HG02973 (cell line): Measurements from ENCODE around the gene MSI2.

ENCODE experiments used
- ATAC-seq: cut with Tn5 transposase; IDR thresholded peaks from one replicate; pipeline ENCODE4 v1.9.1; 2021; ENCODE audit warnings: moderate library complexity; ENCODE audit not compliant: unreplicated experiment

MSI2 gene

DNA sequence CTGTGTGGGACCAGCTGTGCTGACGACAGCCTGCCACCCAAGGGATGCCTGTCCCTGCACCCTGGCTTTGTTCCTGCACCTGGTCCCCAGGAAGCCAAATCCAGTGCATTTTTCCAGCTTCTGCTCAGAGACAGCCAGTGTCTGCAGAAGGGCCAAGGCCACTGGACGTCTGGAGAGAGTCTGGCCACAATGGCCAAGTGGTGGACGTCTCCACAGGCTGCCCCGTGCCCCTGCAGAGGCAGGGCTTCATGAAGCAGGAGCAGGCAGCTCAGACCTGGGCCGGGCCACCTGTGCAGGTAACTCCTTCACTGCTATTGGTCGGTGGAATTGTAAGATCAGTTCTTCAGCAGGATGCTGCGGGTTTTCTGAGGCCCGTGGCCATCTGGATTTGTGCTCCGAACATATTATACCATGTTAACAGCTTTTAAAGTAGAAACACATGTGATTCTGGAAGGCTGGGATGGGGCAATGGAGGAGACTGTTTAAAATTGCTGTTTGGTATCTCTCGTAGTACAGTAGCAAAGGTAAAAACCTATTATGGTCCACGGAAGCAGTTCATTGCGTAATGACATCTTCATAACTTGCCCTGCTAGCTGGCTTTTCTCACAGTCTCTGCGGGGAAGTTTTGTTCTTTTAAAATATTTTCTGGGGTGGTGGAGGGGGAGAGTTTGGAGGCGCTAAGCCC, 303.5 kb downstream of the MSI2 start:
- ATAC-seq = no peak

DNA sequence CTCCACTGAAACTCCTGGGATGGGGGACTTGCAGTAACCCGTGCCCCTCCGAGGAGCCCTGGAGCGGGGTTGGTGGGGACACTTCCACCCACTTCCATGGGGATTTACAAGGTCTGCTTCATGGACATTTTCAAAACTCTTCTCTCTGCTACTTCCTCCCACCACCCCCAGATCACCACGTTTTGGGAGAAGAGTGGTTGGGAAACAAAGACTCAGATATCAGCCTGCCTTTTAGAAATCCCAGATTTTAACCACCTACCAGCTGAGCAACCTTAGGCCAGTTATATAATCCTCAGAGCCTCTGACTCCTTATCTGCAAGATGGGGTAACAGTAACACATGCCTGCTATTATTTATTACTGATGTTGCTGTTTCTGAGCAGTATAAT, 304.0 kb downstream of the MSI2 start:
- ATAC-seq = no peak

DNA sequence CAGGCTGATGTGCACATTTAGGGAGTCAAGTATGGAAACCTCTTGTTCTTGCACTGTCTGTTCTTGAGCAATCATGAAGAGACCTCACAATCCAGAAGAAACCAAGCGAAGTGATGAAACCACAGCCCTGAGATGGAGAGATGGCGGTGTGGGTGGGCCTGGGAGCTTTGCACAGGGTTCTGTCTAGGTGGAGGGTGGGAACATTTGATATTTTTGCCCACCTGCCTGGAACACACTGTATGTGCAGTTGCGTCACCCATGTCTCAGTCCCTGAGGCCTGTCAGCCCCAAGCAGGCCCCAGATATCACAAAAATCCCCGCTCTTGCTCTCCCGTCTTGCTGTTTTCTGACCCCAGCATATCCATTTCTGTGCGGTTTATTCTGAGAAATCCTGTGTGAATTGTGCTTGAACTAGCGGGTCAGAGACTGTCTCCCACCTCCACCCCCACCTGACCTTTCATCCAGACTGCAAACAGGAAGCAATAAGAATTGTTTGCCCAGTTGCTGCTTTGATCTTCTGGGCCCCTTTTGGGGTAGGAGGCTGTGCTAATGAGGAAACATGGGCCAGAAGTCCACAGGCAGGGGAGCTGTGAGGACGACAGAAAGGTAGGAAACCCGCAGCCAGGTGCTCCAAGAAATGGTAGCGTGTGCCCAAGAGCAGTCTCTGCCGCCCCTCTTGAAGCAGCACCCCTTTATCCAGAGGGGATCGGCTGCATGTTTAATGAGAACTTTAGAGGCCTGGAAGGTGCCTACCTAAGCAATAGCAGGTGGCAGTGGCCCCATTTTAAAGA, 304.9 kb downstream of the MSI2 start:
- no peak for ATAC-seq

- no peak for ATAC-seq
These were observed 305.9 kb downstream of the MSI2 start for GRCh38 chr17:57562184-57562698.

- no peak for ATAC-seq
These were observed 307.6 kb downstream of the MSI2 start for GRCh38 chr17:57563958-57564357.

- no peak for ATAC-seq
These were observed 308.9 kb downstream of the MSI2 start for GRCh38 chr17:57565176-57565575.

DNA sequence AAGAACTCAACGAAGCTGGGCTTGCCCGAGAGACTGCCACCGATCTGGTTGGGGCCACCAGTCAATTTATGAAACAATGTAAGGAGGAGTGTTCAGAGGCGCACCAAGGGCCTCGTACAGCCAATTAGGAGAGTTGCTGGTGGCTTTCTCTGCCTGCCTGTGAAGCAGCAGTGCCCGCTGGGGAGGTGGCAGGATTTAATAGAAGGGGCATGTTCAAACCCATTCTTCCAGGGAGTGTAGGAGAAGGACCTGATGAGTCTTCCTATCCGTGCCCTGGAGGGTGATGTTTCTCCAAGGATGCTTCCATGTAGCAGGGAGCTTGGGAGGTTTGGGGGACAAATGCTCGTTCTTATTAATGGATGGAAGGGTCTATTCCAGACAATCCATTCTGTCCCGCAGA, 310.4 kb downstream of the MSI2 start:
- no peak for ATAC-seq

DNA sequence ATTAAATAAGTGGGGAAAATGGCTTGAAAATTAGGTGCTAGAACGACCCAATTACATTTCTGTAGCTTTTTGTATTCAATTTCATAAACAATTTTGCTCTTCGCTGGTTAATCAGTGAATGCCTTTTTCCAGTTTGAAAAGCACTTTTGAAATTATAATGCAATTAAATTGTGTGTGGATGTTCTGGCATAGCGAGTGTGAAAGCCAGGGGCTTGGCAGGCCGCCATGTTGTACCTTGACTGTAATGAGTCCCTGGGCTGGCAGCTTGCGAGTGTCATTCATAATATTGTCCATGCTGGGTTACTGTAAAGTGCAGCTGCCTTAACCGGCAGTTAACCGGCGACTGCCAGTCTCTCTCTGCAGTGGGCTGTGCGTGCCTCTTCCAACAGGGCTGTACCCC, 310.9 kb downstream of the MSI2 start:
- no peak for ATAC-seq

DNA sequence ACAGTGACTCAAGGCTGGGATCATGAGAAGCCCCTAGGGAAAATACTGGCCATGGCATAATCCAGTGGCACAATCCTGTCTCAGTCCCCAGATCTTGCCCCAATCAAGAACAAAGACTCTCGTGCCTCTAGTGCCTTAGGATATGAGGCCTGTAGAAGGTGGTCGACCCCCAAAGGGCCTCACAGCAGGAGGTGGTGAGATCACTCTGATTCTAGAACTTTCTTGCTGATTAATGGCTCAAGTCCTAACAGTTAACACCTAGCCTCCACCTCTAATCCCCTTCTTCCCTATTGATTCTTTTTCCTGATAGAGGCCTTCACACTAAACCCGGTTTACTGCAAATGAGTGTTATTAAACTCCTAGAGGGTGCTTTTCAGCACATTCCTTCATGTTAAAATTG, 312.0 kb downstream of the MSI2 start:
- ATAC-seq = no peak

GRCh38 chr17:57569021-57569420, 312.7 kb downstream of the MSI2 start:
- no peak for ATAC-seq

- ATAC-seq = no peak
These were observed 313.5 kb downstream of the MSI2 start for GRCh38 chr17:57569853-57570252.

GRCh38 chr17:57570724-57571344, 314.5 kb downstream of the MSI2 start:
- no peak for ATAC-seq

DNA sequence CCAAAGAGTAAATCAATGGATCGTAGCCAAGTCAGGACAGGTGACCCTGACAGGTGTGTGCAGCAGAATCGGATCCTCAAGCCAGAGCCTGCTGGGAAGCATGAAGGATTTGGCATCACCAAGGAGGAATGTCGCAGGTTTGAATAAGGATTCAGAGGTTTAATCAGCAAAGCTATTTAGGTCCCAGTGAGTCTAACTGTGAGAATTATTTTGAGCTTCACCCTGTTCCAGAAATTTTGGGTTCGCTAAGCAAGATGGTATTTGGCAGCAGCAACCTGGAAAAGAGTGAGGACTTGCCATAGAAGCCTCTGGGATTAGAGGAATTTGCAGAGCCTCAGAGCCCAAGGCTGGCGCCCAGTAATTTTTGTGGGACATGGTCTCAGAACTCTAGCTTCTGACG, 315.7 kb downstream of the MSI2 start:
- ATAC-seq = no peak

- ATAC-seq = no peak
These were observed 316.3 kb downstream of the MSI2 start for GRCh38 chr17:57572600-57572999.

GRCh38 chr17:57574040-57574513, 317.8 kb downstream of the MSI2 start:
- ATAC-seq = no peak

DNA sequence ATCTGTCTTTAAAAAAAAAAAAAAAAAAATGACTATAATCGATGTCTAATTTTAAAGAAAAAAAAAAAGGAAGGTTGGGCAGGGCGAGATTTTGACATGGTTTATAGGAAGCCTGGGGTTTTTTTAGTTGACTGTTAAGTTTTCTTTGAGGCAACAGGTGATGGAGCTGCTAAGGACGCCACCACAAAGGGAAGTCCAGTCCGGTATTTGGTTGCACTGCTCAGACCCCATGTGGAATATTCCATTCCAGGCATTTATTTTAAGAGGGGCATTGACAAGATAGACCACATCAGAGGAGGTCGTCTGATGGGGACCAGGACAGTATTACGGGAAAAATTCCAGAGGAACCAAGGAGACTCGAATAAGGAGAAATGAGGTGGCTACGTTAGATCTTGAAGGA, 320.4 kb downstream of the MSI2 start:
- no peak for ATAC-seq

DNA sequence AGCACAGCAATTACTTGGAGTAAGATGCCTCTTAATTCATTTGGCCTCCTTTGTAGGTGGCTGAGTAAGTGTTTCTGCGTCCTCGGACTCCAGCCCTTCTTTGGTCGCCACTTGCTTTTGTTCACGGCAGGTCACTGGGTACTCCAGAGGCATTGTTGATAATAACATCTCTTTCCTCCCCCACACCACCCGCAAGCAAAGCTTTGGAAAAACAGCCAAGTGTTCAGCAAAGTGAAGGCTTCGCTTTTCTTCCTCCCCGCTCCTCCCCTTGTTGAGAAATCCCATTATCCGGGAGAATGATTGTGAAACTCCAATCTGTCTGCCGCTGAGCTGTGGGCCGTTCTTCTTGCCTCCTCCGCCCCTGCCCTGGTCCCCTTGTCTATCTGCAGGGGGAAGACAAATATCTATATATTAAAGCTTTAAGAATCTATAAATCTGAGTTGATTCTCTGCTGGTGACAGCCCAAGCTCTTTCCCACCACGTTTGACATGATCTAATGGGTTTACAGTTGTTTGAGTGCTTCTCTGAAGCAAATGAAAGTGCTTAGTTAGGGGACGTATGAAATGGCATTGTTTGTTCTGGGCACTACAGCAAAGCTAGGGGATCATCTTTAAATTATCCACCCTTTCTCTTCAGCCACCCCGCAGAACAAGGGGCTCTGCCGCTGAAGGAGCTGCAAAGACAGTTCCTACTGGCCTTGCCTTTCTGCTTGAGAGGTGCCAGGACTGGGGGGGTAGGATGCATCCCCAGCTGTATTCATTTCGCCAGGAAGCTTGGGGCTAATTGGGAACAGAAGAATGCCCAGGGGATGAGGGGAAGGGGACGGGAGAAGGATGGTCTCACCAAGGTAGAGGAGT, 321.7 kb downstream of the MSI2 start:
- ATAC-seq = no peak

- no peak for ATAC-seq
These were observed 322.4 kb downstream of the MSI2 start for GRCh38 chr17:57578608-57579225.

GRCh38 chr17:57579245-57579644, 322.9 kb downstream of the MSI2 start:
- no peak for ATAC-seq

DNA sequence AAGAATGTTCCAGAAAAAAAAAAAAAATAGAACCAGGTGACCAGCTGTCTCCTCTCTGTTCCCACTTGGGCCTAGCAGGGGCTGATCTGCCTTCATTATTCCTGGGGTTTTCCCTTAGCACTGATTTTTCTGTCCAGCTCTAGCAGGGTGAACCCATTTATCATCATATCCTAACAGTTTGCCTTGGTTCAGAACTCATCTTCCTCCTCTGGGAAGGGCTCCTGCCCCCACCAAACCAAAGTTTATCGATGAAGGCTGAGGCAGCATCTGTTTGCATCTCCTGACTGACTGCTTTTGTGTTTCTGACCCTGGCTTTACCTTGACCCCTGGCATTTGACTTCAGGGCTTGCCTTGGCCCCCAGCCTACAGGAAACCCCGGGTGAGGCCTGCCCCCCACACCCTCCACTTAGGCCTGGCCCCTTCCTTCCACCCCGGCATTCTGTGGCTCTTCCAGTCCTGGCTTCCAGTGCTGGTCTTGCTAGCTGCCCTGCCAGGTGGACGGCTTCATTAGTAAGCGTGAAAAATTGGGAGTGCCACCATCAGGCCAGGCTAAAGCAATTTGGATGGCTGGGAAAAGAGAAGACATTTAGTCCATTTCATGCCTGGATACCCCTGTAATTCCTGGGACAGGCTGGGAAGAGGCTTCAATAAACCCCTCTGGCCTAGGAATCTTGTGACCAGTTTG, 323.9 kb downstream of the MSI2 start:
- ATAC-seq = no peak
